SKM-1 (cell line): ENCODE data around the gene TRIM42.

Source experiments
- DNase-seq: peaks from one replicate; lab custom pipeline; 2025; ENCODE audit not compliant: unreplicated experiment; lab: John Stamatoyannopoulos, UW

Gene TRIM42

DNA sequence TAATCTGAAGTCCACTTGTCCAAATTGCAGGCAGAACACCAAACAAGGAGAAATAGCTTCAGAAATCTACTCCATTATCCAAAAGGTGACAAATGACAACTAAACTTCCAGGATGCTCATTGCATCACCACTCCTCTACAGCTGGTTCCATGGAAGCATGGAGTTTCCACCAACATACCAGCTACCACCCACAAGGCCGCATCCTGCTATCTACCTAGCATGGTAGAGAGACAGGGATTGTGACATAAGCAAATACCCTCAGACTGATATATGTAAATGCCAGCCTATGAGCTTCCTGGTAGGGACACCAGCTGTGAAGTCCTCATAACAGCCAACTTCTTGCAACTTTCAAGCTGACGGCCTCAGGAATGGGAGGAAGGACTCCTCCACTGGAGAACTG, at the start of gene TRIM42:
TSS of gene TRIM42 (plus strand) at position 301 of the 400 bp plus-strand sequence. CDS start 166 bp downstream, outside the sequence.
- DNase-seq = no peak

DNA sequence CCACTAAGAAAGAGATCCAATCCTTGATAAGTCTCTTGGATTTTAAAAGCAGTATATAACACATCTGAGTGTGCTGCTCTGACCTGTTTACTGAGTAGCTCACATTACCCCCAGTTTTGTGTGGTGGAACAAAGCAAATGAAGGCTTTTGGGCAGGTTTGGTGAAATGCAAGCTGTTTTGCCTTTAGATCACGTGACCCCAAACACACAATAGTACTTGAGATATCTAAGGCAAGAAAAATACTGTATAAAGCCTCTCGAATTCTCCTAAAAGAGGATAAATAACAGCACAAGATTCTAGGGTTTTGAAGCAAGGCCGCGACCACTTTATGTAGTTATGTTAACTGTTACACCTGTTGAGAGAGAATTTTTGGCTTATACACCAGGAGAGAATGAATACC, 49.3 kb upstream of the TRIM42 start:
- no peak for DNase-seq

DNA sequence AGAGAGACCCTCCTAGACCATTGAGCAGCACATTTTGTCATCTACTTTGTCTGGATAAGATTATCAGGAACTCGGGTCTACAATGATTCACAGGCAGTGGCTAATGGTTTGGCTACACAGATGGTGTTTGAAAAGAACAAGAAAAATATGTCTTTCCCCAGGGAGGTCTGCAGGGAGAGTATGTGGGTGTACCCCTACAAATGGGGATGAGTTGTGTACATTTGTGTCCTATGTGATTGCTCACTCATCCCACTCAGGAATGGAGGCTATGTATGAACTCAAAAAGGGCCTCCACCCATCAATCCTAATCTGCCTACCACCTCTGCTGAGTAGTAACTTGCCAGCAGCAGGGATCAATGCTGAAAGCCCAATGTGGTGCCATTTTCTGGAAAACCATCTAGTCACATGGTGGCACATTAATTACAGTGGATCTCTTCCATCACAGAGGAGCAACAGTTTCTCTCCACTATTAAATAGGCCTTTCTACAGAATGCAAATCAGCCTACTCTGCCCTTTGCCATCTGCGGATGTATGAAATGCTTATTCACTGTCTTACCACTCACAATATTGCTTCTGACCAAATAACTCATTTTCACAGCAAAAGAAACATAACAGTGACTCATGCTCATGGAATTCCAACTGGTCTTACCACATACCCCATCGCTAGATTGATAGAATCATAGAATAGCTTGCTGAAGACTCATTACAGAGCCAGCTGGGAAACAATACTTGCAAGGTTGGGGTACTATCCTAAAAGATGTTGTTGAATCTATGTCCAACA, 48.3 kb upstream of the TRIM42 start:
- DNase-seq = no peak

- no peak for DNase-seq
These were observed 47.5 kb upstream of the TRIM42 start for GRCh38 chr3:140630366-140630765.

- no peak for DNase-seq
These were observed 47.0 kb upstream of the TRIM42 start for GRCh38 chr3:140630866-140631265.

DNA sequence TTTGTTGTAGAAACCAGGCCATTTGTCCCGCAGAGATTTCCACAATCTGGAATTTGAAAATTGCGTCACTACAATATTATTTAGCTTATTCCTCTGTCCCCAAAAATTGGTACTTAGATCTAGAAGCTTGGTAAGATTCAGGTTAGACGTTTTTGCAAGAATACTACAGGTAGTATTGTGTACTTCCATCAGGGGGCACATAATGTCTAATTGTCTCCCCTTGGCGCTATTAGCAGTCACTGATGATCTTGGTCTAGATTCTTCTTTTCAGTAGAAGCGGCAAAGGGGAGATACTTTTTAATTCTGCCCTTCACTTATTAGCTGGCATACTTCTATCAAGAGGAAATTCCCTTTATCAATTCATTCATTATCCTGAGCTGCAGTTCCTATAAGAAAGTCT, 42.6 kb upstream of the TRIM42 start:
- no peak for DNase-seq

DNA sequence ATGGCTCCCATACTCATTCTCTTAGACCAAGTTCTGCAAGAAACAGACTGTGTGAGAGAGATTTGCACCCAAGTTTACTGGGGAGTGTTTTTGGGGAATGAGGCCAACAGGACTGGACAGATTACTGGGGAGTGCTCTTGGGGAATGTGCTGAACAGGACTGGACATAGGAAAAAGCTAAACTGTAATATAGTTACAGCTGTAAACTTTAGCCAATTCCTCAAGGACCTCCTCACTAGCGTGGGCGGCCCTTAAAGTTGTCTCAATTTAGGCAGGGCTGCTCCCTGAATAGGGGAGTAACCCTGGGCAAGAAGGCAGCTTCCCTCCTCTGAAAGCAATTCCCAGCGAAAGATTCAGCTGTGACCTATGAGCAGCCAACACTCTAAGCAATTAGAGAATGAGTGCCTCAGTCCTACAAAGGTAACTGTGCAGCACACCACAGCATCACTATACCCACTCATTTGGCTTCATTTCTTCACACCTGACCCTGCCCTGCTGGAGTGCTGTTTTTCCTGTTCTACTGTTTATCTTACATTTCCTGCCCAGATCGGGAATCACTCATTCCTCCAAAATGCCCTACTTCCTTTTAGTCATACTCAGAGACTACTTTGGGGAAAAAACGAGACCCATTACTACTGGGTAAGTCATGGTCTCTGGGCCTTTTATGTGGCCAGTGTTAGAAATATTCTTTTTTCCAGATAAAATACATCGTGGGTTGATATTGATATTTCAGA, 41.3 kb upstream of the TRIM42 start:
- DNase-seq = no peak

DNA sequence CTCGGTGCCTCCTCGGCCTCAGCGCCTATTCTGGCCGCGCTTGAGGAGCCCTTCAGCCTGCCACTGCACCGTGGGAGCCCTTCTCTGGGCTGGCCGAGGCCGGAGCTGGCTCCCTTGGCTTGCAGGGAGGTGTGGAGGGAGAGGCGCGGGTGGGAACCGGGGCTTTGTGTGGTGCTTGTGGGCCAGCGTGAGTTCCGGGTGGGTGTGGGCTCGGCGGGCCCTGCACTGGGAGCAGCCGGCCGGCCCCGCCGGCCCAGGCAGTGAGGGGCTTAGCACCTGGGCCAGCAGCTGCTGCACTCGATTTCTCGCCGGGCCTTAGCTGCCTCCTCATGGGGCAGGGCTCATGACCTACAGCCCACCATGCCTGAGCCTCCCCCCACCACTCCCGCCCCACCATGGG, 26.6 kb upstream of the TRIM42 start:
- DNase-seq = no peak

- DNase-seq = no peak
These were observed 22.2 kb upstream of the TRIM42 start for GRCh38 chr3:140655678-140656077.

DNA sequence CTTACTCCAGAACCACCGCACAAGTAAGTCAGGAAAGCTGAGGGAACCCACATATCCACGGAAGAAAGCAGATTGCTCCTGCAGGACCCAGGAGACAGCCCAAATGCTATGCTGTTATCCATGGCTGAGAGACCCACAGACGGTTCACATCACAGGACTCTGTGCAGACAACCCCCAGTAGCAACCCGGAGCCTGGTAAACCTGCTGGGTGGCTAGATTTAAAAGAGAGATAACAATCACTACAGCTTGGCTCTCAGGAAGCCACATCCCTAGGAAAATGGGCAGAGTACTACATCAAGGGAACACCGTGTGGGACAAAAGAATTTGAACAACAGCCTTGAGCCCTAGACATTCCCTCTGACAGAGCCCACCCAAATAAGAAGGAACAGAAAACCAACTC, 13.8 kb upstream of the TRIM42 start:
- DNase-seq = no peak

DNA sequence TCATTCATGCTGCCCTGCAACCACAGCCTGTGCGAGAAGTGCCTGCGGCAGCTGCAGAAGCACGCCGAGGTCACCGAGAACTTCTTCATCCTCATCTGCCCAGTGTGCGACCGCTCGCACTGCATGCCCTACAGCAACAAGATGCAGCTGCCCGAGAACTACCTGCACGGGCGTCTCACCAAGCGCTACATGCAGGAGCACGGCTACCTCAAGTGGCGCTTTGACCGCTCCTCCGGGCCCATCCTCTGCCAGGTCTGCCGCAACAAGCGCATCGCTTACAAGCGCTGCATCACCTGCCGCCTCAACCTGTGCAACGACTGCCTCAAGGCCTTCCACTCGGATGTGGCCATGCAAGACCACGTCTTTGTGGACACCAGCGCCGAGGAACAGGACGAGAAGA, 4.7 kb downstream of the TRIM42 start:
- no peak for DNase-seq

- no peak for DNase-seq
These were observed 8.3 kb downstream of the TRIM42 start for GRCh38 chr3:140686128-140686527.

- DNase-seq = no peak
These were observed 9.1 kb downstream of the TRIM42 start for GRCh38 chr3:140686948-140687347.

DNA sequence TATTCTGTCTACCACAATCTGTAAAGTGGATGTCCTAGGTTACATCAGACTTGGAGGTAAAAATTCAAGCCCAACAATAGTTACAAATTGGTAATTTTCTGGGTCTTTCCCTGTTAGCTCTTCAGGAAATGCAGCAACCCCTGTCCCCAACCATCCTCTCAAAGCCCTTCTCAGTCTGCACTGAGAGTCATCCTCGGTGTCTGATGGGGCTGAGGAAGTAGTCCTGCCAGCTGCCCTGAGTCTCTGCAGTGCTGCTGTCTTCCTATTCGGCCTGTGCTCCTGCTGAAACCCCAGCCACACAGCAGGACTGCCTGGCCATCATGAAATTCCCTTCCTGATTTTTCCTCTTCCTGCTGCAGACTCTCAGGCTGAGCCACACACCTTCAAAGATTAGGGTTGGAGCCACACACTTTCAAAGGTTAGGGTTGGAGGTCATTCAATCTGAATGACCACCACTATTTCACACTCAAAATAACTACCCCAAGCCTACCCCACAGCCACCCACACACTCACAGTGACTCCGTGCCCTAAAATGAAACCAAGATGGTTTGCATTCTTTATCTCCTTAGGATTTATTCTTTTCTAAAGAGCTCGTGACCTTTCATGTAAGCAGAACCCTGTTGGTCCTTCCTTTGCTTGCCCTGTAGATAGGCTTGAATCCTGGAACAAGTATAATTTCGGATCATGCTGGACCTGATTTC, 17.6 kb downstream of the TRIM42 start:
- no peak for DNase-seq

GRCh38 chr3:140699516-140700231, 21.8 kb downstream of the TRIM42 start:
- DNase-seq = no peak

DNA sequence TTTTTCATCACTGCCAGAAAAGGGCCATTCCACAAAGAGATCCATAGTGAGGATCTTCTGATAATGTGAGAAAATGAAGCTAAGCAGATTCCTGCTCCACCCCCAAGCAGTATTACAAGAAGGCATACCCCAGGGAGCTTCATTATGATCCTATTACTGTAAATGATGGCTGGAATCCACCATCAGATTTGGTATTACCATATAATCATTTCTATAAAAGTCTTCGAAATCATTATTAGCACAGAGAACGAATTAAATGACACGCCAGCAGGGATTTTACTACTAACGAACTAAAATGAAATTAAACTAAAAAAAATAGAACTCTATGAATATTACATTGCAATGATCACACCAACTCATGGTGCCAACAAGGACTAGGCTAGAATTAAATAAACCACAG, 24.4 kb downstream of the TRIM42 start:
- no peak for DNase-seq

- no peak for DNase-seq
These were observed 25.6 kb downstream of the TRIM42 start for GRCh38 chr3:140703496-140703895.

- DNase-seq = no peak
These were observed 26.9 kb downstream of the TRIM42 start for GRCh38 chr3:140704733-140705132.

- DNase-seq = no peak
These were observed 28.1 kb downstream of the TRIM42 start for GRCh38 chr3:140705954-140706353.

GRCh38 chr3:140706360-140706759, 28.5 kb downstream of the TRIM42 start:
- no peak for DNase-seq

DNA sequence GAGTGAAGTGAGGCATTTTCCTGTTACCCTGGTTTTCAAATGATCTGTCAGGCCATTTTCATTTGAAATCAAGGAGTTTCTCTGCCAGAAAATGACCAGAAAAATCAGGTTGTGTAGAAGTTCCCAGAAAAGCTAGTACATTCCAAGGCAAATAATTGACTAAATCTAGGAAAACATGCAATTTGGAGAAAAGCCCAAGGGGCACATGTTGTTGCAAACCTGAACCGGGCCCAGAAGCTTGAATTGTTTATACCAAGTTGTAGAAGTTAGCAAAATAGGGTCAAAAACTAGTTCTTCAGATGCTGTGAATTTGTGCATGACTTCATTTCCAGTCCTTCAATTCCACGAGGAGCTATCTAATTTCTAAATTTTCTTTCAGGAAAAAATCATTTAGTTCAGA, 31.0 kb downstream of the TRIM42 start:
- no peak for DNase-seq
